ENCODE results near the gene GLP2R.

GLP2R gene

GRCh38 chr17:9814337-9814945 is 11.3 kb upstream of the GLP2R start:
- DNase-seq = no peak

GRCh38 chr17:9816472-9816871 is 9.3 kb upstream of the GLP2R start:
- DNase-seq = no peak

- no peak for DNase-seq
Observed at GRCh38 chr17:9817086-9817485, 8.6 kb upstream of the GLP2R start.

- no peak for DNase-seq
Observed at GRCh38 chr17:9818760-9819159, 7.0 kb upstream of the GLP2R start.

- no peak for DNase-seq
Observed at GRCh38 chr17:9820448-9820847, 5.3 kb upstream of the GLP2R start.

GRCh38 chr17:9821921-9822320 is 3.8 kb upstream of the GLP2R start, which contains the start of gene GSG1L2:
Gene GSG1L2, minus strand, starts transcription at chr17:9822079. Its CDS starts 8 bp downstream, at chr17:9822071.
- DNase-seq = no peak

- no peak for DNase-seq
Observed at GRCh38 chr17:9824094-9824493, 1.6 kb upstream of the GLP2R start.

- no peak for DNase-seq
Observed at GRCh38 chr17:9824797-9825338, 856 bp upstream of the GLP2R start.

GRCh38 chr17:9828296-9829295 is 2.9 kb downstream of the GLP2R start:
- no peak for DNase-seq

- DNase-seq = no peak
Observed at GRCh38 chr17:9829343-9829742, 3.6 kb downstream of the GLP2R start.

GRCh38 chr17:9830711-9831110 is 5.0 kb downstream of the GLP2R start:
- no peak for DNase-seq

- DNase-seq = no peak
Observed at GRCh38 chr17:9833922-9834321, 8.2 kb downstream of the GLP2R start.

- no peak for DNase-seq
Observed at GRCh38 chr17:9837551-9838471, 12.1 kb downstream of the GLP2R start.

GRCh38 chr17:9839433-9839832 is 13.7 kb downstream of the GLP2R start:
- DNase-seq = no peak

GRCh38 chr17:9842057-9842758 is 16.5 kb downstream of the GLP2R start:
- no peak for DNase-seq

GRCh38 chr17:9843152-9844010 is 17.7 kb downstream of the GLP2R start:
- no peak for DNase-seq

- no peak for DNase-seq
Observed at GRCh38 chr17:9844153-9844552, 18.4 kb downstream of the GLP2R start.

- DNase-seq = no peak
Observed at GRCh38 chr17:9845306-9845705, 19.6 kb downstream of the GLP2R start.

GRCh38 chr17:9850151-9850550 is 24.4 kb downstream of the GLP2R start:
- no peak for DNase-seq

GRCh38 chr17:9854255-9854654 is 28.5 kb downstream of the GLP2R start:
- DNase-seq = no peak

GRCh38 chr17:9855036-9855435 is 29.3 kb downstream of the GLP2R start:
- DNase-seq = no peak
